ENCODE measurements around the gene SLC35C1. TPM values are rescaled to one million over a fixed set of nuclear protein-coding genes. Genes with fewer than 3 reads are reported as not detected.
"Not testable (repeated sequence)": the region's sequence is repeated elsewhere in the genome, so short reads cannot be mapped to it uniquely, and the experiment has no call there.

The SLC35C1 gene
- total and polyA plus RNA-seq, 4 experiments from 2014 or later, result 18.6 to 21.5 (median 20.1) TPM

- intact Hi-C loops (cut with micrococcal nuclease), result no loop called here
- no peak for DNase-seq
- no peaks in the 10 kb centered on the region for H3K9me3 ChIP-seq (ENCODE audit: control insufficient read depth in 1 of 2, low read length in 2 of 2)
- H3K27me3 ChIP-seq (ENCODE audit: insufficient read depth, low read length), result no peaks in the 10 kb centered on the region
- ChIA-PET CTCF (ENCODE audit: partially characterized antibody) (interaction anchor here (1.8 kb wide), 1 partner anchor 47 kb away, joined by 6 read pairs; no protein-coding TSS in a partner anchor), POLR2A (ENCODE audit: partially characterized antibody) (no interaction called here)
- H3K36me3 ChIP-seq (ENCODE audit: insufficient read depth, low read length), result no peaks in the 10 kb centered on the region
- Mint-ChIP-seq H3K4me1 (no peaks in the 10 kb centered on the region), H3K36me3 (no peaks in the 10 kb centered on the region), H3K9me3 (peaks cover 0 to 2% (median 0%) of the 10 kb centered on the region in 8 donors), H3K27ac (no peak overlapping the region), H3K27me3 (no peaks in the 10 kb centered on the region), H3K4me3 (no peak overlapping the region)
- no peak overlapping the region for H3K4me3 ChIP-seq (ENCODE audit: low read length in 2 of 2)
- H3K4me1 ChIP-seq (ENCODE audit: insufficient read depth, low read length), result no peaks in the 10 kb centered on the region
- H3K27ac ChIP-seq (ENCODE audit: low read depth, low read length), result no peak overlapping the region
Observed at GRCh38 chr11:45818961-45819605, 14.1 kb downstream of the SLC35C1 start.

- intact Hi-C loops (cut with micrococcal nuclease), result no loop called here
- no peaks in the 10 kb centered on the region for H3K27me3 ChIP-seq (ENCODE audit: insufficient read depth, low read length)
- no peaks in the 10 kb centered on the region for H3K4me1 ChIP-seq (ENCODE audit: insufficient read depth, low read length)
- Mint-ChIP-seq H3K27ac (no peak overlapping the region), H3K9me3 (peaks cover 0 to 2% (median 0%) of the 10 kb centered on the region in 8 donors), H3K4me1 (no peaks in the 10 kb centered on the region), H3K36me3 (no peaks in the 10 kb centered on the region), H3K4me3 (no peak overlapping the region), H3K27me3 (peaks cover 0 to 3% of the 10 kb centered on the region in 2 donors)
- H3K4me3 ChIP-seq (ENCODE audit: low read length in 2 of 2), result no peak overlapping the region
- ChIA-PET CTCF (ENCODE audit: partially characterized antibody) (interaction anchor here (1.8 kb wide), 1 partner anchor 48 kb away, joined by 6 read pairs; no protein-coding TSS in a partner anchor), POLR2A (ENCODE audit: partially characterized antibody) (no interaction called here)
- no peaks in the 10 kb centered on the region for H3K9me3 ChIP-seq (ENCODE audit: control insufficient read depth in 1 of 2, low read length in 2 of 2)
- no peaks in the 10 kb centered on the region for H3K36me3 ChIP-seq (ENCODE audit: insufficient read depth, low read length)
- H3K27ac ChIP-seq (ENCODE audit: low read depth, low read length), result no peak overlapping the region
- no peak for DNase-seq
Observed at GRCh38 chr11:45820211-45820857, 15.4 kb downstream of the SLC35C1 start.

GRCh38 chr11:45826492-45826891 is 21.5 kb downstream of the SLC35C1 start:
- H3K4me3 Mint-ChIP-seq; CTCF ChIA-PET (ENCODE audit: partially characterized antibody); DNase-seq; H3K9me3 Mint-ChIP-seq; H3K4me1 Mint-ChIP-seq; H3K36me3 ChIP-seq (ENCODE audit: insufficient read depth, low read length); H3K27me3 ChIP-seq (ENCODE audit: insufficient read depth, low read length); H3K9me3 ChIP-seq (ENCODE audit: control insufficient read depth in 1 of 2, low read length in 2 of 2); POLR2A ChIA-PET (ENCODE audit: partially characterized antibody); intact Hi-C loops (cut with micrococcal nuclease); H3K36me3 Mint-ChIP-seq; H3K27ac Mint-ChIP-seq; H3K4me3 ChIP-seq (ENCODE audit: low read length in 2 of 2); H3K27ac ChIP-seq (ENCODE audit: low read depth, low read length); H3K4me1 ChIP-seq (ENCODE audit: insufficient read depth, low read length): not testable (repeated sequence)
- H3K27me3 Mint-ChIP-seq, result peaks cover 2 to 12% of the 10 kb centered on the region in 2 donors

- CTCF ChIA-PET (ENCODE audit: partially characterized antibody), result no interaction called here
- no peak for DNase-seq
- H3K36me3 Mint-ChIP-seq, result no peaks in the 10 kb centered on the region
Observed at GRCh38 chr11:45827123-45827522, 22.2 kb downstream of the SLC35C1 start.

GRCh38 chr11:45828996-45829395 is 24.0 kb downstream of the SLC35C1 start:
- H3K27ac Mint-ChIP-seq, result no peak overlapping the region
- CTCF ChIA-PET (ENCODE audit: partially characterized antibody), result interaction anchor here (0.6 to 1.9 kb wide), 3 partner anchors 13 to 1986 kb away, joined by 3 to 8 read pairs (median 3); no protein-coding TSS in a partner anchor
- H3K36me3 Mint-ChIP-seq, result no peaks in the 10 kb centered on the region

More at GRCh38 chr11:45827123-45827522, 22.2 kb downstream of the SLC35C1 start:
- Histone ChIP-seq H3K4me1 (ENCODE audit: insufficient read depth, low read length) (no peaks in the 10 kb centered on the region), H3K27ac (ENCODE audit: low read depth, low read length) (no peak overlapping the region), H3K36me3 (ENCODE audit: insufficient read depth, low read length) (no peaks in the 10 kb centered on the region), H3K4me3 (ENCODE audit: low read length in 2 of 2) (no peak overlapping the region), H3K9me3 (ENCODE audit: control insufficient read depth in 1 of 2, low read length in 2 of 2) (no peaks in the 10 kb centered on the region), H3K27me3 (ENCODE audit: insufficient read depth, low read length) (no peaks in the 10 kb centered on the region)
- Mint-ChIP-seq H3K4me1 (no peaks in the 10 kb centered on the region), H3K4me3 (no peak overlapping the region), H3K27me3 (peaks cover 2 to 12% of the 10 kb centered on the region in 2 donors), H3K9me3 (peaks cover 0 to 3% (median 0%) of the 10 kb centered on the region in 8 donors), H3K27ac (no peak overlapping the region)
- intact Hi-C loops (cut with micrococcal nuclease), result no loop called here
- POLR2A ChIA-PET (ENCODE audit: partially characterized antibody), result no interaction called here

GRCh38 chr11:45830596-45830995 is 25.6 kb downstream of the SLC35C1 start:
- CTCF ChIA-PET (ENCODE audit: partially characterized antibody), result no interaction called here
- POLR2A ChIA-PET (ENCODE audit: partially characterized antibody), result no interaction called here
- Mint-ChIP-seq H3K27ac (no peak overlapping the region), H3K4me3 (no peak overlapping the region), H3K27me3 (peaks cover 2 to 9% of the 10 kb centered on the region in 2 donors), H3K9me3 (peaks cover 0 to 3% (median 0%) of the 10 kb centered on the region in 8 donors), H3K4me1 (peaks cover 8 to 12% (median 11%) of the 10 kb centered on the region in 4 donors), H3K36me3 (no peaks in the 10 kb centered on the region)
- DNase-seq, result no peak
- no peaks in the 10 kb centered on the region for H3K9me3 ChIP-seq (ENCODE audit: control insufficient read depth in 1 of 2, low read length in 2 of 2)
- no peaks in the 10 kb centered on the region for H3K27me3 ChIP-seq (ENCODE audit: insufficient read depth, low read length)
- intact Hi-C loops (cut with micrococcal nuclease), result no loop called here
- no peak overlapping the region for H3K4me3 ChIP-seq (ENCODE audit: low read length in 2 of 2)
- no peak overlapping the region for H3K27ac ChIP-seq (ENCODE audit: low read depth, low read length)
- no peaks in the 10 kb centered on the region for H3K36me3 ChIP-seq (ENCODE audit: insufficient read depth, low read length)
- H3K4me1 ChIP-seq (ENCODE audit: insufficient read depth, low read length), result peaks cover 15% of the 10 kb centered on the region

More at GRCh38 chr11:45828996-45829395, 24.0 kb downstream of the SLC35C1 start:
- Mint-ChIP-seq H3K27me3 (peaks cover 2 to 12% of the 10 kb centered on the region in 2 donors), H3K4me3 (no peak overlapping the region), H3K9me3 (peaks cover 0 to 3% (median 0%) of the 10 kb centered on the region in 8 donors), H3K4me1 (peaks cover 4 to 6% (median 5%) of the 10 kb centered on the region in 4 donors)
- H3K4me1 ChIP-seq (ENCODE audit: insufficient read depth, low read length), result peaks cover 6% of the 10 kb centered on the region
- H3K27ac ChIP-seq (ENCODE audit: low read depth, low read length), result no peak overlapping the region
- no peaks in the 10 kb centered on the region for H3K9me3 ChIP-seq (ENCODE audit: control insufficient read depth in 1 of 2, low read length in 2 of 2)
- DNase-seq, result no peak
- H3K4me3 ChIP-seq (ENCODE audit: low read length in 2 of 2), result no peak overlapping the region
- H3K36me3 ChIP-seq (ENCODE audit: insufficient read depth, low read length), result no peaks in the 10 kb centered on the region
- no peaks in the 10 kb centered on the region for H3K27me3 ChIP-seq (ENCODE audit: insufficient read depth, low read length)
- POLR2A ChIA-PET (ENCODE audit: partially characterized antibody), result no interaction called here
- intact Hi-C loops (cut with micrococcal nuclease), result no loop called here

- no peak overlapping the region for H3K27ac Mint-ChIP-seq
- CTCF ChIA-PET (ENCODE audit: partially characterized antibody), result interaction anchor here (0.7 to 2.4 kb wide), 3 partner anchors 10 to 61 kb away, joined by 3 to 20 read pairs (median 4); no protein-coding TSS in a partner anchor
- POLR2A ChIA-PET (ENCODE audit: partially characterized antibody), result no interaction called here
Observed at GRCh38 chr11:45832811-45833441, 28.0 kb downstream of the SLC35C1 start.

More at GRCh38 chr11:45832811-45833441, 28.0 kb downstream of the SLC35C1 start:
- no peaks in the 10 kb centered on the region for H3K27me3 ChIP-seq (ENCODE audit: insufficient read depth, low read length)
- Mint-ChIP-seq H3K36me3 (no peaks in the 10 kb centered on the region), H3K4me1 (peaks cover 8 to 12% (median 11%) of the 10 kb centered on the region in 4 donors), H3K27me3 (no peaks in the 10 kb centered on the region), H3K4me3 (no peak overlapping the region), H3K9me3 (no peaks in the 10 kb centered on the region)
- no peak overlapping the region for H3K27ac ChIP-seq (ENCODE audit: low read depth, low read length)
- H3K36me3 ChIP-seq (ENCODE audit: insufficient read depth, low read length), result no peaks in the 10 kb centered on the region
- intact Hi-C loops (cut with micrococcal nuclease), result no loop called here
- H3K4me1 ChIP-seq (ENCODE audit: insufficient read depth, low read length), result peaks cover 15% of the 10 kb centered on the region
- no peak for DNase-seq
- no peaks in the 10 kb centered on the region for H3K9me3 ChIP-seq (ENCODE audit: control insufficient read depth in 1 of 2, low read length in 2 of 2)
- no peak overlapping the region for H3K4me3 ChIP-seq (ENCODE audit: low read length in 2 of 2)

Data from CD4-positive, alpha-beta memory T cell (primary cell).